HepG2 (cell line): Measurements from ENCODE around the gene DUSP16. TPM values are rescaled to one million over a fixed set of nuclear protein-coding genes. Genes with fewer than 3 reads are reported as not detected.
A peak's percentile ranks its signal among the peaks of the same experiment; 100 is the strongest.

ENCODE experiments used
- ATAC-seq: fragments of 200-7000 bp; cut with Tn5 transposase; 3 replicates; pipeline ENCODE4 v1.9.1; 2020; ENCODE audit warnings: mild to moderate bottlenecking, moderate library complexity
- BruUV-seq: library from RNA; stranded (reverse); fragments of 400-500 nt; replicated peaks from 2 replicates; lab custom pipeline; 2021; lab: Mats Ljungman, UMichigan
- CTCF ChIA-PET: fragments of 300-600 bp; formaldehyde crosslinking; extraction: SDS; loops from one replicate; lab custom pipeline; 2021; ENCODE audit warnings: low total read pairs, inconsistent platforms, low intra/inter-chr PET ratio; lab: Yijun Ruan, JAX
- POLR2A ChIA-PET: fragments of 350-600 bp; sonication (Branson Sonifier 250); formaldehyde crosslinking; loops from one replicate; lab custom pipeline; 2020; ENCODE audit warnings: antibody characterized with exemption, inconsistent platforms; lab: Yijun Ruan, JAX
- DNase-seq: peaks from one replicate; pipeline ENCODE4 v3.0.0-alpha.2; 2015; ENCODE audit warnings: low spot score
- FAIRE-seq: peaks from 3 replicates; lab custom pipeline; 2011; peaks lifted over from hg19 to GRCh38; lab: Jason Lieb, UNC
- H2AFZ ChIP-seq: one replicate; pipeline ENCODE4 v1.6.1; 2011; ENCODE audit warnings: low read length, inconsistent platforms
- H3K27ac ChIP-seq: fragments of 300-600 bp; 3 replicates; pipeline ENCODE4 v1.8.0; 2011; ENCODE audit warnings: mixed run types, mild to moderate bottlenecking, mixed read lengths, low read length, inconsistent platforms; ENCODE audit not compliant: insufficient read depth; ENCODE audit errors: extremely low read length
- H3K27me3 ChIP-seq, 2 experiments: fragments of 200-600 bp in 1 of 2; 2 replicates in 1 of 2; 3 replicates in 1 of 2; pipeline versions ENCODE4 v1.6.0 to v1.8.0; 2011; ENCODE audit warnings: low read length in 2 of 2, mild to moderate bottlenecking in 2 of 2, moderate library complexity in 2 of 2, inconsistent platforms in 1 of 2; ENCODE audit not compliant: insufficient read depth in 2 of 2, control insufficient read depth in 1 of 2
- H3K36me3 ChIP-seq, 2 experiments: fragments of 200-600 bp in 1 of 2; replicated peaks in 1 of 2; 2 replicates in 1 of 2; 3 replicates in 1 of 2; pipeline versions ENCODE4 v1.5.1 to v1.8.0; 2011; ENCODE audit warnings: low read length in 2 of 2, inconsistent platforms in 1 of 2; ENCODE audit not compliant: insufficient read depth in 2 of 2, control insufficient read depth in 1 of 2
- H3K4me1 ChIP-seq: 2 replicates; pipeline ENCODE4 v1.5.1; 2012; ENCODE audit warnings: low read length, inconsistent platforms; ENCODE audit not compliant: insufficient read depth
- H3K4me2 ChIP-seq: 2 replicates; pipeline ENCODE4 v1.6.0; 2011; ENCODE audit warnings: low read depth, low read length, inconsistent platforms
- H3K4me3 ChIP-seq, 3 experiments: fragments of 200-600 bp in 1 of 3; sonication (generic), shearing (Covaris generic) in 1 of 3; replicated peaks in 1 of 3; 2 replicates each; pipeline ENCODE4 v1.5.1; 2011 to 2016; ENCODE audit warnings: low read length in 3 of 3, inconsistent platforms in 2 of 3, low read depth in 2 of 3, mild to moderate bottlenecking in 2 of 3, control low read depth in 1 of 3, mixed read lengths in 1 of 3; ENCODE audit not compliant: insufficient read depth in 1 of 3
- H3K79me2 ChIP-seq: one replicate; pipeline ENCODE4 v1.6.1; 2011; ENCODE audit warnings: low read length, inconsistent platforms; ENCODE audit not compliant: insufficient read depth
- H3K9ac ChIP-seq: 2 replicates; pipeline ENCODE4 v1.6.0; 2011; ENCODE audit warnings: mild to moderate bottlenecking, low read depth, low read length, inconsistent platforms; ENCODE audit not compliant: insufficient read depth
- H3K9me3 ChIP-seq: 2 replicates; pipeline ENCODE4 v1.5.1; 2012; ENCODE audit warnings: mild to moderate bottlenecking, low read length
- H4K20me1 ChIP-seq: 2 replicates; pipeline ENCODE4 v1.6.0; 2011; ENCODE audit warnings: inconsistent platforms, mild to moderate bottlenecking, low read length, moderate library complexity; ENCODE audit not compliant: insufficient read depth
- ATRX ChIP-seq: sonication (generic); formaldehyde crosslinking; IDR thresholded peaks from 2 replicates; pipeline ENCODE4 v1.4.0; 2020; ENCODE audit warnings: missing genetic modification reagents, borderline replicate concordance
- BHLHE40 ChIP-seq: IDR thresholded peaks from 2 replicates; pipeline ENCODE4 v1.6.1; 2011; ENCODE audit warnings: low read length, improper control_type of control experiment
- MAZ ChIP-seq, 2 experiments: sonication (generic) in 1 of 2; formaldehyde crosslinking in 1 of 2; IDR thresholded peaks; 2 replicates each; pipeline versions ENCODE4 v1.5.0 to v1.6.1; 2012 to 2020; ENCODE audit warnings: low read depth in 2 of 2, mild to moderate bottlenecking in 2 of 2, borderline replicate concordance in 1 of 2, improper control_type of control experiment in 1 of 2, low read length in 1 of 2, missing genetic modification reagents in 1 of 2, moderate library complexity in 1 of 2
- MEIS1 ChIP-seq: sonication (generic); formaldehyde crosslinking; IDR thresholded peaks from 2 replicates; pipeline ENCODE4 v1.9.0; 2021; ENCODE audit warnings: mild to moderate bottlenecking, missing genetic modification reagents, moderate library complexity, borderline replicate concordance
- MTF1 ChIP-seq: sonication (generic); formaldehyde crosslinking; IDR thresholded peaks from 2 replicates; pipeline ENCODE4 v1.5.0; 2020; ENCODE audit warnings: missing genetic modification reagents
- POLR2AphosphoS5 ChIP-seq: IDR thresholded peaks from 2 replicates; pipeline ENCODE4 v1.6.1; 2012; ENCODE audit warnings: low read depth, low read length
- REXO4 ChIP-seq: sonication (generic); formaldehyde crosslinking; IDR thresholded peaks from 2 replicates; pipeline ENCODE4 v1.8.0; 2022; ENCODE audit warnings: missing genetic modification reagents, mild to moderate bottlenecking, borderline replicate concordance
- RNF219 ChIP-seq: sonication (generic); formaldehyde crosslinking; IDR thresholded peaks from 2 replicates; pipeline ENCODE4 v1.5.0; 2020; ENCODE audit warnings: mild to moderate bottlenecking, missing genetic modification reagents
- SP4 ChIP-seq: sonication (generic); formaldehyde crosslinking; IDR thresholded peaks from 2 replicates; pipeline ENCODE4 v1.8.1; 2023; ENCODE audit warnings: mild to moderate bottlenecking, missing genetic modification reagents
- ZBTB49 ChIP-seq: sonication (generic); formaldehyde crosslinking; IDR thresholded peaks from 2 replicates; pipeline ENCODE4 v1.4.0; 2020; ENCODE audit warnings: missing genetic modification reagents, borderline replicate concordance
- ZNF367 ChIP-seq: sonication (generic); formaldehyde crosslinking; IDR thresholded peaks from 2 replicates; pipeline ENCODE4 v1.4.0; 2020; ENCODE audit warnings: missing genetic modification reagents, borderline replicate concordance
- ZNF572 ChIP-seq: sonication (generic); formaldehyde crosslinking; IDR thresholded peaks from 2 replicates; pipeline ENCODE4 v1.5.1; 2020; ENCODE audit warnings: mild to moderate bottlenecking, missing genetic modification reagents
- ZNF605 ChIP-seq: sonication (generic); formaldehyde crosslinking; IDR thresholded peaks from 2 replicates; pipeline ENCODE4 v1.8.0; 2022; ENCODE audit warnings: mild to moderate bottlenecking, missing genetic modification reagents
- ZNF816 ChIP-seq: sonication (generic); formaldehyde crosslinking; IDR thresholded peaks from 2 replicates; pipeline ENCODE4 v1.8.0; 2022; ENCODE audit warnings: missing genetic modification reagents, mild to moderate bottlenecking, borderline replicate concordance
- ZNF83 ChIP-seq: sonication (generic); formaldehyde crosslinking; IDR thresholded peaks from 2 replicates; pipeline ENCODE4 v1.4.0; 2020; ENCODE audit warnings: missing genetic modification reagents, mild to moderate bottlenecking, borderline replicate concordance
- ZNF850 ChIP-seq: sonication (generic); formaldehyde crosslinking; conservative IDR thresholded peaks from 2 replicates; pipeline ENCODE4 v1.9.0; 2021; ENCODE audit warnings: mild to moderate bottlenecking, missing genetic modification reagents
- WGBS: methylation state at CpG from one replicate; pipeline ENCODE4 v1.1.6; 2017; ENCODE audit warnings: low lambda C conversion rate; 5-methylcytosine and 5-hydroxymethylcytosine counted together
- in situ Hi-C: cut with HindIII; loops from 2 replicates; pipeline ENCODE4 v1.10.0; 2017; ENCODE audit warnings: low pct_unique_long_range_greater_than_20kb; ENCODE audit not compliant: extremely low pct_ligation_motif_present
- intact Hi-C: fragments of 100-400 bp; cut with micrococcal nuclease; formaldehyde crosslinking; loops from one replicate; pipeline ENCODE4 v1.10.0; 2022; ENCODE audit not compliant: unreplicated experiment
- polyA plus RNA-seq, 8 experiments: library from polyadenylated mRNA; depleted of rRNA in 3 of 8; stranded (reverse) in 7 of 8; unstranded in 1 of 8; fragments of >200 nt; fragmentation: Illumina TruSeq in 4 of 8; extraction: Trizol in 4 of 8; gene quantifications; 2 replicates each; pipeline versions ENCODE4 v1.2.1 to v1.2.3, GENCODE V29; 2011 to 2016; ENCODE audit warnings: low read depth in 4 of 8, missing spikeins in 1 of 8, mixed read lengths in 1 of 8; ENCODE audit not compliant: insufficient read depth in 1 of 8
- total RNA-seq, 5 experiments: library from RNA; depleted of rRNA; stranded (reverse); fragments of >200 nt; fragmentation: Illumina TruSeq; extraction: Trizol; gene quantifications; 2 replicates each; pipeline ENCODE4 v1.2.3, GENCODE V29; 2016; ENCODE audit warnings: low read depth in 1 of 5
- TF ChIP-seq, protein P1 (sequence below): IDR thresholded peaks from 2 replicates; pipeline ENCODE4 v1.6.1; 2016; ENCODE audit warnings: missing genetic modification reagents, missing compliant biosample characterization

The DUSP16 gene
- total and polyA plus RNA-seq, 2 of the 13 experiments (the other 11 are each of a cell fraction or from before 2014, with no cell fraction given), result 45.7 to 46.6 TPM

- BruUV-seq, result no TSS peak
- TF ChIP-seq REXO4 (CRISPR knock-in tag) (no peak), ZNF816 (CRISPR knock-in tag) (0 out of 2 replicates have a peak, but pooled peaks have one; percentile 43), SP4 (CRISPR knock-in tag) (no peak), ZNF605 (CRISPR knock-in tag) (no peak), MAZ (IDR thresholded peaks at IDR 0.05; ENCODE audit: borderline replicate concordance, low read depth, low read length) (no peak), MAZ (CRISPR knock-in tag; IDR thresholded peaks at IDR 0.05; ENCODE audit: low read depth) (no peak), RNF219 (CRISPR knock-in tag) (no peak), ZNF83 (CRISPR knock-in tag) (no peak), BHLHE40 (no peak), ATRX (CRISPR knock-in tag) (no peak), ZNF367 (CRISPR knock-in tag) (no peak), ZNF850 (0 out of 2 replicates have a peak, but pooled peaks have one; percentile 13), ZBTB49 (no peak), MTF1 (CRISPR knock-in tag) (no peak), MEIS1 (CRISPR knock-in tag) (no peak), POLR2AphosphoS5 (peak; percentile 58), ZNF572 (no peak)
- TF ChIP-seq, protein P1, sequence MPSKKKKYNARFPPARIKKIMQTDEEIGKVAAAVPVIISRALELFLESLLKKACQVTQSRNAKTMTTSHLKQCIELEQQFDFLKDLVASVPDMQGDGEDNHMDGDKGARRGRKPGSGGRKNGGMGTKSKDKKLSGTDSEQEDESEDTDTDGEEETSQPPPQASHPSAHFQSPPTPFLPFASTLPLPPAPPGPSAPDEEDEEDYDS (CRISPR knock-in tag), result 0 out of 2 replicates have a peak, but pooled peaks have one; percentile 58
Measured at GRCh38 chr12:12612358-12612757, 49.7 kb upstream of the DUSP16 start.

More at GRCh38 chr12:12612358-12612757, 49.7 kb upstream of the DUSP16 start:
- DNase-seq (peak; percentile 82), ATAC-seq (peak; percentile 84), FAIRE-seq (peak; percentile 70)
- Histone ChIP-seq H3K36me3 (peaks cover 3 to 6% of the 10 kb centered on the region in 2 experiments; a peak in 2 of 5 replicates), H3K9ac (peak overlapping the region; percentile 92), H3K4me2 (peak overlapping the region; percentile 69), H2AFZ (no peak overlapping the region), H3K27ac (peak overlapping the region; percentile 88), H3K4me3 (peak overlapping the region; percentile 66 to 96 (median 71)), H3K9me3 (no peaks in the 10 kb centered on the region), H4K20me1 (no peaks in the 10 kb centered on the region), H3K79me2 (peaks cover 18% of the 10 kb centered on the region), H3K4me1 (peaks cover 58% of the 10 kb centered on the region), H3K27me3 (no peaks in the 10 kb centered on the region)
- WGBS, result 3% methylated on average over 7 of the region's 7 CpGs
- CTCF ChIA-PET, result no interaction called here
- in situ Hi-C loops (no loop called here), intact Hi-C loops (loop anchor here (1.0 to 5.0 kb wide), 2 partner anchors 12 to 50 kb away; partner anchors contain the start of gene DUSP16)
- POLR2A ChIA-PET, result interaction anchor here (0.6 to 2.2 kb wide), 9 partner anchors 11 to 270 kb away, joined by 3 to 13 read pairs (median 6); partner anchors contain the start of genes BORCS5 and DUSP16
